HG02973 (cell line): ENCODE data around the gene SHCBP1.
"Not testable (repeated sequence)": the region's sequence is repeated elsewhere in the genome, so short reads cannot be mapped to it uniquely, and the experiment has no call there.

Experiments
- ATAC-seq: cut with Tn5 transposase; IDR thresholded peaks from one replicate; pipeline ENCODE4 v1.9.1; 2021; ENCODE audit warnings: moderate library complexity; ENCODE audit not compliant: unreplicated experiment

Gene SHCBP1, protein sequence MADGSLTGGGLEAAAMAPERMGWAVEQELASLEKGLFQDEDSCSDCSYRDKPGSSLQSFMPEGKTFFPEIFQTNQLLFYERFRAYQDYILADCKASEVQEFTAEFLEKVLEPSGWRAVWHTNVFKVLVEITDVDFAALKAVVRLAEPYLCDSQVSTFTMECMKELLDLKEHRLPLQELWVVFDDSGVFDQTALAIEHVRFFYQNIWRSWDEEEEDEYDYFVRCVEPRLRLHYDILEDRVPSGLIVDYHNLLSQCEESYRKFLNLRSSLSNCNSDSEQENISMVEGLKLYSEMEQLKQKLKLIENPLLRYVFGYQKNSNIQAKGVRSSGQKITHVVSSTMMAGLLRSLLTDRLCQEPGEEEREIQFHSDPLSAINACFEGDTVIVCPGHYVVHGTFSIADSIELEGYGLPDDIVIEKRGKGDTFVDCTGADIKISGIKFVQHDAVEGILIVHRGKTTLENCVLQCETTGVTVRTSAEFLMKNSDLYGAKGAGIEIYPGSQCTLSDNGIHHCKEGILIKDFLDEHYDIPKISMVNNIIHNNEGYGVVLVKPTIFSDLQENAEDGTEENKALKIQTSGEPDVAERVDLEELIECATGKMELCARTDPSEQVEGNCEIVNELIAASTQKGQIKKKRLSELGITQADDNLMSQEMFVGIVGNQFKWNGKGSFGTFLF

DNA sequence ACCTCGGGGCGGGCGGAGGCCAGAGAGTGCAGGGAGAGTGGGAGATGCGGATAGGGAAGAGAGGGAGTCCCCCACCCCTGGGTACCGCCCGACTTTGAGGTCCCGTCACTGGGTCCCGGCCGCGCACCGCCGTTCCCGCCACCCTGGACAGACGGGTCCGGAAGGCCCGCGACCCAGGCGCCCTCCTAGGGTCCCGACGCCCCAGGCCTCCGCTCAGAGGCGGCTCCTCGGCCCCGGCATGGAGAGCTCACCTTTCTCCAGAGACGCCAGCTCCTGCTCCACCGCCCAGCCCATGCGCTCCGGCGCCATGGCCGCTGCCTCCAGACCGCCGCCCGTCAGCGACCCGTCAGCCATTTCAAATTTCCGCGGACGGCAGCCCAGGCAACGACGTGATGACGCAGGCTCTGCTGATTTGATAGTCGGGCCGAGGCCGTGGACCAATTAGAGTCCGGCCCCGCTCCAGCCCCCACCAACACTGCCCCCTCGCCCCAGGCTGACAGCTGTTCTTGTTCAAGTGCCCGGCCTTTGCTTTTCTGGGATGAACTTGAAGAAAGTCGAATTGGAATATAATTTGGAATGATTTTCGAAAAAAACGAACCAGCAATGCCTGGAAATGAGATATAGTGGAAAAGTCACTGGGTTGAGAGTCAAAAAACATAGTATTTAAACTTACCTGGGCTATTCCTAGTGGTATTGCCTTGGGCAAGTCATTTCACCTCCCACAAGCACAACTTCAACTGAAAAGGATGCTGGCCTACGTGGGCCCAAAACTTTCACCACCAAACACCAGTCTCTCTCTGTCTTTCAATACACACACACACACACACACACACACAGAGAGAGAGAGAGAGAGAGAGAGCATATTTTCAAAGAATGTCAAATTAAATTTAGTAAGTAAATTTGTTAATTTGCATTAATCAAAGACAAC lies at the start of gene SHCBP1:
Gene SHCBP1, minus strand, starts transcription at position 374 of the 928 bp plus-strand sequence. Its CDS starts 20 bp downstream, at position 354.
- ATAC-seq, result peak; percentile 81

DNA sequence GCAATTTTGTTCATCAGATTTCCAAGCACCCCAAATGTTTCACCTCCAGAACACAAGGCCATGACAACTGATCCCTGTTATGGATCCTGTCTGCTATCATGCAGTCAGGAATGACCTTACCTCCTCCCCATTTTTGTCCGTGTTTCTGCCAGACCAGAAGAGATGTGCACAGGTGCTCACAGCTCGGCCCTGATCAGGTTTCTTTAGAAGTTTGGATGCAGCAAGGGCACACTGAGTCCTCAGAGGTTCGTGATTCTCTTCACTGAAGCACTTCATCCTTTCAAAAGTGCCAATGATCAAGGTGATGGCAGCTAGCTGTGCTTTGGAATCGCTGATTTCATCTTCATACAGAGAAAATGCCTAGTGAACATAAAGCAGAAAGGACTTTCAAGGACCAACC lies 40.9 kb upstream of the SHCBP1 start:
- no peak for ATAC-seq

DNA sequence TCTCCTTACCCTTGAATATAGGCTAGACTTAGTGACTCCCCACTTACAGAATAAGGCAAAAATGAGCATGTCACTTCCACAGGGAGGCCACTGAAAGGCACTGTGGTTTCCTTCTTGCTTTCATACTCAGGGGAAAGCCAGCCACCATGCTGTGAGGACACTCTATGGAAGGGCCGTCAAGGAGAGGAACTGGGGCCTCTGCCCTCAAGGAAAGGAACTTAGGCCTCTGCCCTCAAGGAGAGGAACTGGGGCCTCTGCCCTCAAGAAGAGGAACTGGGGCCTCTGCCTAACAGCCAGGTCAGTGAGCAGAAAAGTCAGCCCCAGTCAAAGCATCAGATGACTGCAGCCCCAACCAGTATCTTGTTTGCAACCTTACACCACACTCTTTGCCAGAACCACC lies 37.7 kb upstream of the SHCBP1 start:
- ATAC-seq, result peak; percentile 91

DNA sequence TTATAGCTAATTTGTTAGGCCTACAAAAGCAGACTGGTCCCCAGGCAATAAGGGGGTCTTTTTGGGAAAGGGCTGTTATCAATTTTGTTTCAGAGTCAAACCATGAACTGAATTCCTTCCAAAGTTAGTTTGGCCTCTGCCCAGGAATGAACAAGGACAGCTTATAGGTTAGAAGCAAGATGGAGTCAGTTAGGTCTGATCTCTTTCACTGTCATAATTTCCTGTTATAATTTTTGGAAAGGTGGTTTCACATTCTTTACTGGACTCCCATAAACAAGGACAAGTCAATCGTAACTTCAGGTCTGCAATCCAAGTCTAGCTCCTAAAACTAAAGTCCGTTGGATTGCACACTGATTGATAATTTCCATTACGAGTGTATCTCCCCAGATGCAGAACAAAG lies 30.1 kb upstream of the SHCBP1 start:
- no peak for ATAC-seq

DNA sequence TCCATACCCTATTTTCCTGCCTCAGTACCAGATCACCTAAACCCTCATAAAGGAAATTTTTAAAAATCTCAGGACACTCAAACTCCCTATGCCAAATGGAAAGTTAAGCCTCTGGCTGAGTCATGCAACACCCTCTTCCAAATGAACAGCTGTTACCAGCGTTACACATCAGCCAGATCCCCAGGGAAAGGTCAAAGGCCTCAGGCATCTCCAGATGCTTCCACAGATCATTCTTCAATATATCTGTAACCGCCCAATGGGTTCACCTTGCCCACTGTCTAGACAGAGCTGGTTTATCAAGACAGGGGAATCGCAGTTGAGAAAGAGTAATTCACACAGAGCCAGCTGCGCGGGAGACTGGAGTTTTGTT lies 29.1 kb upstream of the SHCBP1 start:
- no peak for ATAC-seq

DNA sequence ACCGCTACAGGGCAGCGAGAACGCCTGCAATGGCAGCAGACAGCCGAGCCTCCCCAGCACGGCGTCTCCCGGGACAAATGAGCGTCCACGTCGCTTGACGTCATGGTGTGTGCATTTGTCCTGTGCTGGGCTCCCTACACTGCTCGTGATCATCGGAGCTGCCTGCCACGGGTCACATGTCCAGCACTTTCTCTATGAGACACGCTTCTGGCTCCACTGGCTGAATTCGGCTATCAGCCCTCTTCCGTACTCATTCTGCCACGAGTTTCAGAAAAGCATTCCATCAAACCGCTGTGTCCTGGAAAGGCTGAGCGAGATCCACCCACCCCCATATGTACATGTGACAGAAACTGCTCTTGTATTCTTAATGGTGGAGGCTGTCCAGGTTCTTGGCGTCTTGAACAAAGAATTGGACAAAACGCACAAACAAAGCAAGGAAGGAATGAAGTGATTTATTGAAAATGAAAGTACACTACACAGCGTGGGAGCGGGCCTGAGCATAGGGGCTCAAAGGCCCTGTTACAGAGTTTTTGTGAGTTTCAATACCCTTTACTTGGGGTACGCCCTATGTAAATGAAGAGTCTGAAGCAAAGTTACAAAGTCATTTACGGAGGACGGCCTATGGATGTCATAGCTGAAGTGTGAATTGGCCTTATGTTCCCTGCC lies 28.5 kb upstream of the SHCBP1 start:
- no peak for ATAC-seq

DNA sequence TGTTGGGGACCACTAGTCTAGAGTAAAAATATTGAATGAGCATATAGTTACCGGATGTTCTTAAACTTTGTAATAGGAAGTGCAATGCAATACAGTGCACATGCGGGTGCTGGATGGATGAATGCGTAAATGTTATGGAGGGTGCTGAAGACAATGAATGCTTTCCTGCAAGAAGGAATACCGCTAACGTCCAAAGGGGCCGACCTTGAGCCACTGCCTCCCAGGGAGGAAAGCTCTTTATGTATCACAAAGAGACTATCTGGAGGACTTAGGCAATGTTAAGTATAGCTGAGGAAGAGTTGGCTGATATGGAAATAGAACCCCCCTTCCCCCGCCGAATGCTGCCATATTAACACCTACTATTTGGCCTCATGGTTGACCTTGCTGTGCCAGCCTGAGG lies 27.5 kb upstream of the SHCBP1 start:
- ATAC-seq, result no peak

DNA sequence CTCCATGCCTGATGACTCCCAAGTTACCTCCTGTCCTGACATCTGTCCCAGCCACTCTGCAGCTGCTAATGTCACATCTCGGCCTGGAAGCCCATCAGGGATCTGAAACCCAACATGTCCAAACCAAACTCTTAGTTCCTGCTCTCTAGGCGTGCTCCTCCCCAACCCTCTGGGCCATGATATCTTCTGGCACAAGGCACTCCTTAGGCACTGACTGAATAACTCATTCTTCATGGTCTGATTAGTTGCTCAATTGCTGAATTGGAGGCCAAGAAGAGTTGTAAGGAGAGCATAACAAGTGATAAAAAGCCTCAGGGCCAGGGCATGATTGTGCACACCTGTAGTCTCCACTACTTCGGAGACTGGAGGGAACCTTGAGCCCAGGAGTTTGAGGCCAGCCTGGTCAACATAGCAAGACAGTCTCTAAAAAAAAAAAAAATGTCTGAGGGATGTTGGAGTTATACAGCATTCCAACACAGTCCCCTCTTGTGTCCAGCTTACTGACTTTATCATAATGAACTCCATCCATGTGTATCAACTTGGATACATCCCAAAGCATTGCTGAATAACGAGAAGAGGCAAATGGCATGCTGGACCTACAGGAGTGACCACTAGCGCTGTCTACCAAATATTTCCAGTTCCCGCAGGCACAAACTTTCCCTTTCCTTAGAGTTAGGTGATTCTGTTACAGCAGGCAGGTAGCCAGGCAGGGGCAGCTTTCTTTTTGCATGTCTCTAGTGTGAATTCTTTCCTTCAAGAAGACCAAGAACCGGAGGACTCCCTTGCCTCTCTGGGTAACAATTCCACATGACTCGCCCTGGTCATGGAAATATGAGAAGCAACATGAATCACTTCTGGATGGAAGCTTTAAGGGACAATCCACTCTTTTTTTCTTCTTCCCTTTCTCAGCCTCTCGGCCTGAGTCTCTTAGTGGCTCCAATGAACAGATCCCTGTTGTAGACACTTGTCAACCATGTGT lies 18.1 kb upstream of the SHCBP1 start:
- no peak for ATAC-seq

DNA sequence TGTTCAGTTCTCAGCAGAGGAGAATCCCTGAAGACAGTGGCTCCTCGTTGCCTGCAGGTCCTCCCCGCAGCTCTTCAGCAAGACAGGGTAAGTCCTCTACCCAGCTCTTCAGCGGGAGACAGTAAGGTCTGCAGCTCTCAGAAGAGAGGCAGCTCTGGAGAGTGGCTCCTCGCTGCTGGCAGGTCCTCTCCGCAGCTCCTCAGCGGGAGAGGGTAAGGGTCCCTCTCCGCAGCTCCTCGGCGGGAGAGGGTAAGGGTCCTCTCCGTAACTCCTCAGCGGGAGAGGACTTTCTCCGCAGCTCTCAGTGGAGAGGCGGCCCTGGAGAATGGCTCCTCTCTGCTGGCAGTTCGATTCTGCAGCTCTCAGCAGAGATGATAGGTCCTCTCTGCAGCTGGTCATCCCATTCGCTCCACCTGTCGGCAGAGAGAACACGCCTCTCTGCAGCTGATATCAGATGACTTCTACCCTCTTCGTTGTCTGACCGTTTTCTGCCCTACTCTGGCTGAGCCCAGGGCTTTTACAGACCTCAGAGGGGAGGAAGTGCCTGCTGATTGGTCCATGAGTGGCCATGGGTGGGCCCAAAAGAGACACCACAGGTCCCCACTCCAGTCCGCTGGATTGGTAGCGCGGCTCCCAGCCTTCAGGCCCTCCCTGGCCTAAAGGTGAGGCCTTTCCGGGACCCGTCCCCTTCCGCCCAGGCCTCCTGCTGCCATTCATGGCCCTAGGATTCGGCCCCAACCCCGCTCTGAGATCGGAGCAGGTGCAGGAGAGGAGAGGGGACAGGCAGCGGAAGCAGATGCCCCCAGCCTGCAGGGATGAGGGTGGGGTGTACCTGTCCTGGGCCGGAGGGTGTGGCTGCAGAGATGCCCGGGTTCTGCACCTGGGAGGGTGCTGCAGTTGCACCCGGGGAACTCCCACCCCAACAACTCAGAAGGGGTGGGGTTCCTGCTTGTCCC lies 11.9 kb upstream of the SHCBP1 start:
- ATAC-seq, result no peak

DNA sequence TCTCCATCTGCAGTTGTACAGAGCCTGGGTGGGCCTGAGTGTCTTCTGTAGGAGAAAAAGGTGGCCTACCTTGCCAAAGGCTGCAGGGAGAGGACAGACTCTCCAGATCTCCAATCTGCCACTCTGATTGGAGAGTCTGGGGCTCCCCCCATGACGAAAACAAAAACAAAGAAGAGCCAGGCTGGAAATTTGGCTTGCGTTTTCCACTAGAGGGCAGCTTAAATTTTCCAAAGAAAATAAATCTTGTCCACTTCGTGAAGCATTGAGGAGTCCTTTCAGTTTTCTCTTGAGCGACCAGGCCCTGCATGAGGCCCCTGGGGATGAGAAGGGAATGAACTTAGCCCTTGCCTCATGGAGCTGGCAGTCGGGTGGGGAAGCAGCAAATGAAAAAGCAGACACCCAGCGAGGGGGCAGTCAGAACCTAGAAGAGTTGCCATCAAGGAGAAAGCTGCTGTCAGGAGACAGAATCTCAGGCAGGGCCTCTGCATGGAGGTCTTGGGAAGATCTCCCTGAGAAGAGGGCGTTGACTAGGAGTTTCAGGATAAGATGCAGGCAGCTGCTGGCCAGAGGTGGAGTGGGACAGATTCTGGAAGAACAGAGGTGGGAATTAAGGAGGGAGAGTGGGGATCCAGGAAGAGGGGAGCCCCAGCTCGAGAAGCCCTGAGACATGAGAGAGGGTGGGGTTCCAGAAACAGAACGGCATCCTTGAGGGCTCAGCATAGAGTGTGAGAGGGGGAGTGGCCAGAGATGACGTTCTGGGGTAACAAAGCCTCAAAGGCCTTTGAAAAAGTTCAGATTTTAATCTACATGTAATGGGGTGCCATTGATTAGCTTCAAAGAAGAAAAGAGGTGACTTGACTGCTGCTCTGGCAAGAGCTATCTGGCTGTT lies 8.4 kb upstream of the SHCBP1 start:
- ATAC-seq, result no peak

DNA sequence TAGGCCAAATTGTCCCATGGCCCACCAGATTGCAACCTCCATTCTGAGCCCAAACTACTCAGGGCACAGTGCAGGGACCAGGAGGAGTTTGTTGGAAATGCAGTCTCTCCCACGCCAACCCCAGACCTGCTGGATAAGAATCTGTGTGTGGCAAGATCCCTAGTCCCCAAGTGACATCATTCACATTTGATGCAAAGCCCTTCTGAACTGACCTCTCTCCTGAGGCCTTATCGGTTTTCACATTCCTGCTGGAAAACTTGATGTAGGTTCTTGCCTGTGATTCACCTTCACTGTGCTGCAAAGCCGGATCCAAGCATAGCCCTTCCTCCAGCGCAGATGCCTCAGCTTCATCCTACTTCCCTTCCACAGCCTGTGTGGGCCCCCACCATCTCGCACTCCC lies 6.6 kb upstream of the SHCBP1 start:
- no peak for ATAC-seq

DNA sequence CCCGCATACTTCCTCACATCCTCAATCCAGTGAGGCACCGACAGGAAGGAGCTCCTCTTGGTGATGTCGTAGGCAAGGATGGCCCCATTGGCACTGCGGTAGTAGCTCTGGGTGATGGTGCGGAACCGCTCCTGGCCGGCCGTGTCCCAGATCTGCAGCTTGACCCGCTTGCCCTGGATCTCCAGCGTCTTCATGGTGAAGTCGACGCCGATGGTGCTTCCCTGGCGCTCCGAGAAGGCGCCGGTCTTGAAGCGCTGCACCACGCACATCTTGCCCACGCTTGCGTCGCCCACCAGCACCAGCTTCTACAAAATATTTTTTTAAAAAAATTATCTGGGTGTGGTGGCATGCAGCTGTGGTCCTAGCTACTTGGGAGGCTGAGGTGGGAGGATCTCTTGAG lies 5.5 kb upstream of the SHCBP1 start:
- not testable (repeated sequence) for ATAC-seq

DNA sequence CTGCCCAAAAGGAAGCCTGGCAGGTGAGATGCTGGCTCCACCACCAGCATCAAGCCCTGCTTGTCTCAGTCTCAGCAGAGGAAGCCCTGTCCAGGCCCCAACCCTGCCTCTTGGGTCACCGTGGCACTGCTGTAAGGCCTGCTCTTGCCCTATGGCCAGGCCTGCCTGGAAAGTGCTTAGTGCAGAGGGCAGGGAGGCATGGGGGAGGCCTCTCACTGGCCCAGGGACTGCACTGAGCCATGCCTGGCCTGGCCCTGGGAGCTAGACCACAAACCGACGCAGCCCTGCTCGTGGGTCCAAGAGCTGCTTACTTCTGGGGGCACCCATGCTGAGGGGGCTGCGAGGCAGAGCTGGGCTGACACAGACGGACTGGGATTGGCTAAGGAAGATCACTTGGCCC lies 3.7 kb upstream of the SHCBP1 start:
- ATAC-seq, result not testable (repeated sequence)

DNA sequence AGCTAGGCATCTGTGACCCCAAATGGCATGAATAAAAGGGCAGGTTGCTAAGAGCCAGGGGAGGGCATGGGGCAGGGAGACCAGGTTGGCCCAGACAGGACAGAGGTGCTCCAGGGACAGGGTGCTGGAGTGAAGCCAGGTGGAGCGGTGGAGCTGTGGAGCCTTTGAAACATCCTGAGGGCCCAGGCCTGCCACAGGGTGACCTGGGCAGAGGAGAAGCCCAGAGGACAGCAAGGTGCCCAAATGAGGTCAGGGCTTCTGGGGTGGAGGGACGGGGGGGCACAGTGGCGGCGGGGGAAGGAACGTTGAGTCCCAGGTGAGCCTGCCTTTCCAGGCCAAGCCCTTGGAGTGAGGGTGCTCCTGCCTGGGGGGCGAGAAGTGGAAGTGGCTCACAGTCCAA lies 2.5 kb upstream of the SHCBP1 start:
- ATAC-seq, result not testable (repeated sequence)

DNA sequence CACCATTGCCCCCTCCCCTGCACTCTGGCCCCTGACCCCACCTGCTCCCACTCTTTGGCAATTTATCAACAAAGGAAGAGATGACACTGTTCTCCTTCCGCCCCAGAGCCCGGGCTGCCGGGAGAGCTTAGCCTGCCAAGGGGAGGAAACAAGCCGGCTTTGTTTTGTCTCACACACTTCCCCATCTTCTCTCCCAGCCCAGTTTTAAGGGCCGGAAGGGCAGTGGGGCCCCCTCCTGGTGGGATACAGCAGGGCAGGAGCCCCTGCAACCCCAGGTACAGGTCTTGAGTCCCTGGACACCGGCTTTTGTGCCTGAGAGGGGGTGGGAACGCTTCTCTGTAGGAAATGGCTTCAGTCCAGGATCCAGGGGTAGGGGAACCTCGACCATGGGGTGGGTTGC lies 2.1 kb upstream of the SHCBP1 start:
- ATAC-seq, result not testable (repeated sequence)

DNA sequence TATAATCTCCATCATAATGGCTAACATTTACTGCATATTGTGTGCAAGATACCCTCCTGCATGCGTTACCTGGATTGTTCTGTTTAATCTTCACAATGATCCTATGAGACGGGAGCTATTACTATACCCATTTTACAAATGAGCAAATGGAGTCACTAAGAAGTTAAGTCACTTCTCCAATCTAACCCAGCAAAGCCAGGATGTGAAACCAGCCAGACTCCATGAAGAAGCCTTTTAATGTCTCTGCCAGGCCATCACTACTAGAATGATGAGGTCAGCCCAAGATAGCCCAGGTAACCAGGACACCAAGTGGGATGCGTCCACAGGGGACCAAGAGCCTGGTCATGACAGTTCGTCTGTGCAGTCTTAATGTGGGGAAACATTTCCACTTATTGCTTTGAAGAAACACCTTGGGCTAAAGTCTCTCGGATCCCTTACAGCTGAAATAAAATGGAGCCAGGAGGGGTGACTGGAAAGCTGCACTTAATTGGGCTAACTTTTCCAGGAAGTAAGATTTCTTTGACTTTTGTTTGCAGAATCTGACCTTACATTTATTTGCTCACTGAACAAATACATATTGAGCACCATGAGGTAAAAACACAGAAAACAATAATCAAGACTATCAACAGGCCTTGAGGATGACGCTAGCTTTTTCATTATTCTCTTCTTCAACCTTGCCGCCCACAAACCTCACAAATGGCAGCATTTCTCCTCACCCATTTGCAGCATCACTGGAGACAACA lies 926 bp upstream of the SHCBP1 start:
- no peak for ATAC-seq
